Neural cell (in vitro differentiated cells): Measurements from ENCODE around the gene CRTC1. TPM values are rescaled to one million over a fixed set of nuclear protein-coding genes. Genes with fewer than 3 reads are reported as not detected.

Experiments
- H2AFZ ChIP-seq: fragments of 200-600, 300-800 bp; sonication (generic), shearing (Covaris generic); 2 replicates; pipeline ENCODE4 v1.6.0; 2014; ENCODE audit warnings: low read depth, mild to moderate bottlenecking, antibody characterized with exemption, low read length, moderate library complexity
- H3F3A ChIP-seq: fragments of 200-600 bp; shearing (Covaris generic); 2 replicates; pipeline ENCODE4 v1.6.1; 2016; ENCODE audit warnings: mild to moderate bottlenecking, moderate library complexity, mixed read lengths, antibody characterized with exemption, low read length; ENCODE audit not compliant: insufficient read depth, poor library complexity, severe bottlenecking
- H3K27ac ChIP-seq: fragments of 200-600, 300-800 bp; sonication (generic), shearing (Covaris generic); 2 replicates; pipeline ENCODE4 v1.5.1; 2014; ENCODE audit warnings: mild to moderate bottlenecking, low read length, moderate library complexity
- H3K27me3 ChIP-seq: fragments of 300-800, 200-600 bp; sonication (generic), shearing (Covaris generic); 2 replicates; pipeline ENCODE4 v1.6.0; 2014; ENCODE audit warnings: mild to moderate bottlenecking, low read depth, low read length, moderate library complexity; ENCODE audit not compliant: insufficient read depth
- H3K36me3 ChIP-seq: fragments of 300-800, 200-600 bp; sonication (generic), shearing (Covaris generic); 2 replicates; pipeline ENCODE4 v1.5.1; 2014; ENCODE audit warnings: mild to moderate bottlenecking, antibody characterized with exemption, low read length, moderate library complexity; ENCODE audit not compliant: insufficient read depth
- H3K4me2 ChIP-seq: fragments of 300-800, 200-600 bp; sonication (generic), shearing (Covaris generic); 2 replicates; pipeline ENCODE4 v1.6.0; 2014; ENCODE audit warnings: mild to moderate bottlenecking, low read length
- H3K4me3 ChIP-seq: fragments of 300-800, 200-600 bp; sonication (generic), shearing (Covaris generic); 2 replicates; pipeline ENCODE4 v1.5.1; 2014; ENCODE audit warnings: mild to moderate bottlenecking, low read length, moderate library complexity
- H3K79me2 ChIP-seq: fragments of 200-600 bp; shearing (Covaris generic); replicated peaks from 2 replicates; pipeline ENCODE4 v1.6.0; 2014; ENCODE audit warnings: mild to moderate bottlenecking, low read length, moderate library complexity; ENCODE audit not compliant: insufficient read depth
- H3K9ac ChIP-seq: fragments of 300-800, 200-600 bp; sonication (generic), shearing (Covaris generic); 2 replicates; pipeline ENCODE4 v1.6.1; 2016; ENCODE audit warnings: mild to moderate bottlenecking, low read length, mixed read lengths
- H3K9me2 ChIP-seq: fragments of 200-600 bp; shearing (Covaris generic); 2 replicates; pipeline ENCODE4 v1.6.1; 2016; ENCODE audit warnings: mild to moderate bottlenecking, low read length, mixed read lengths; ENCODE audit not compliant: insufficient read depth
- H3K9me3 ChIP-seq: fragments of 200-600, 300-800 bp; sonication (generic), shearing (Covaris generic); 2 replicates; pipeline ENCODE4 v1.6.1; 2016; ENCODE audit warnings: mild to moderate bottlenecking, mixed run types, low read length, moderate library complexity, mixed read lengths
- H4K20me1 ChIP-seq: fragments of 200-600 bp; shearing (Covaris generic); 2 replicates; pipeline ENCODE4 v1.6.1; 2016; ENCODE audit warnings: mild to moderate bottlenecking, mixed run types; ENCODE audit not compliant: insufficient read depth
- EP300 ChIP-seq: fragments of 450-650 bp; conservative IDR thresholded peaks from 2 replicates; pipeline ENCODE4 v1.6.1; 2014; ENCODE audit warnings: antibody characterized with exemption, mild to moderate bottlenecking, moderate library complexity; ENCODE audit not compliant: poor library complexity, severe bottlenecking
- EZH2 ChIP-seq: fragments of 200-600, 300-800 bp; shearing (Covaris generic), sonication (generic); IDR thresholded peaks from 2 replicates; pipeline ENCODE4 v1.6.1; 2014; ENCODE audit warnings: antibody characterized with exemption, low read length, borderline replicate concordance, mild to moderate bottlenecking; ENCODE audit not compliant: insufficient read depth, poor library complexity, severe bottlenecking
- MXI1 ChIP-seq: fragments of 450-650 bp; conservative IDR thresholded peaks from 2 replicates; pipeline ENCODE4 v1.6.1; 2014; ENCODE audit warnings: antibody characterized with exemption, mild to moderate bottlenecking; ENCODE audit not compliant: poor library complexity, severe bottlenecking
- POLR2AphosphoS5 ChIP-seq: IDR thresholded peaks from 2 replicates; pipeline ENCODE4 v1.6.1; 2012
- RAD21 ChIP-seq: fragments of 450-650 bp; conservative IDR thresholded peaks from 2 replicates; pipeline ENCODE4 v1.6.1; 2014; ENCODE audit warnings: antibody characterized with exemption, mild to moderate bottlenecking, moderate library complexity
- SMC3 ChIP-seq: fragments of 450-650 bp; conservative IDR thresholded peaks from 2 replicates; pipeline ENCODE4 v1.6.1; 2014; ENCODE audit warnings: antibody characterized with exemption, mild to moderate bottlenecking, moderate library complexity; ENCODE audit not compliant: poor library complexity
- TAF1 ChIP-seq: IDR thresholded peaks from 2 replicates; pipeline ENCODE4 v1.6.1; 2012; ENCODE audit warnings: low read depth
- polyA plus RNA-seq: library from polyadenylated mRNA; depleted of rRNA; stranded (reverse); fragments of >200 nt; gene quantifications from 2 replicates; pipeline ENCODE4 v1.2.3, GENCODE V29; 2014
- TF ChIP-seq, protein P1 (sequence below): IDR thresholded peaks from 2 replicates; pipeline ENCODE4 v1.6.1; 2012; ENCODE audit warnings: borderline replicate concordance
- TF ChIP-seq, protein P2 (sequence below): fragments of 450-650 bp; IDR thresholded peaks from 2 replicates; pipeline ENCODE4 v1.5.1; 2014; ENCODE audit warnings: antibody characterized with exemption, mild to moderate bottlenecking, moderate library complexity; ENCODE audit not compliant: poor library complexity, severe bottlenecking

Gene CRTC1
- polyA plus RNA-seq, 1 donor from 2014 or later = 10.4 TPM

DNA sequence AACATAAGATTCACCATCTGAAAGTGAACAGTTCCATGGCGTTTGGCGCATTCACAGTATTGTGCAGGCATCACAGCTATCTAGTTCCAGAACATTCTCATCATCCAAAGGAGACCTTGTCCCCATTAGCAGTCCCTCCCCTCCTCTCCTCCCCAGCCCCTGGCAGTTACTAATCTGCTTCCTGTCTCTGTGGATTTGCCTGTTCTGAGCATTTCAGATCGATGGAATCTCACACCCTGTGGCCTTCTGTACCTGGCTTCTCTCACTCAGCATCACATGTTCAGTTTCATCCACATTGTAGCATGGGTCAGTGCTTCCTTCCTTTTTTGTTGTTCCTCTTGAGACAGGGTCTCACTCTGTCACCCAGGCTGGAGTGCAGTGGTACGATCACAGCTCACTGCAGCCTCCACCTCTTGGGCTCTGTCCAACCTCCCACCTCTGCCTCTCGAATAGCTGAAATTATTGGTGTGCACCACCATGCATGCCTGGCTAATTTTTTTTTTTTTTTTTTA lies 34.6 kb downstream of the CRTC1 start:
- Histone ChIP-seq H3K9me2 (no peaks in the 10 kb centered on the region), H3K4me3 (no peak overlapping the region), H3K79me2 (no peaks in the 10 kb centered on the region), H3K9me3 (no peaks in the 10 kb centered on the region), H4K20me1 (no peaks in the 10 kb centered on the region), H3K4me2 (no peak overlapping the region), H3K27ac (no peak overlapping the region), H3K36me3 (no peaks in the 10 kb centered on the region), H3F3A (no peaks in the 10 kb centered on the region), H3K9ac (no peak overlapping the region), H3K27me3 (no peaks in the 10 kb centered on the region), H2AFZ (no peak overlapping the region)
- TF ChIP-seq MXI1 = no peak

DNA sequence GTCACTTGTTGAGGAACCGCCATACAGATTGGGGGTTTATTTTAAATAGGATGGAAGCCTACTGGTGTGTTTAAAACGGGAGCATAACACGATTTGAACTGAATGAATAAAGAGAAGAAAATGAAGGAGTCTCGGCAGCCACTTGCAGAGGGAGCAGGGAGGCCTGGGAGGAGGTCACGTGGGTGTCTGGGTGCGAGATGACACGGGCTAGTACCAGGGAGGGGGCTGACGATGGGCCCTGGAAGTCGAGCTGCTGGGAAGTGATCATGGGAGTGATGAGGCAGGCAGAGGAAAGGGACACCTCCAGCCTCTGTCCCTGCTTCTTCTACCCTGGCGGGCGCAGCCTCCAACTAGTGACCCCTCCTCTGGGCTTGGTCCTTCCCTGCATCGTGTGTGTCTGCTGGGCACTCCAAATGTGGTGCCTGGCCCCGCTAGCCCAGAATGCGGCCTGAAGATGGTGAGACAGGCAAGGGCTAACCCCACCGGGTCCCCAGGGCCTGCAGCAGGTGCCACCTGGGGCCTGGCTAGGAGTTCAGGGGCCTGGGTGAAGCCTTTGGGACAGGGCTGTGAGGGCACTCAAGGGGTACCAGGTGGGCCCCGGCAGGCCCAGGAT lies 35.5 kb downstream of the CRTC1 start:
- H3K4me2 ChIP-seq = no peak overlapping the region
- H3K79me2 ChIP-seq = no peaks in the 10 kb centered on the region
- no peak overlapping the region for H3K27ac ChIP-seq
- no peak overlapping the region for H3K9ac ChIP-seq
- H3K9me2 ChIP-seq = no peaks in the 10 kb centered on the region
- no peak overlapping the region for H2AFZ ChIP-seq
- H3F3A ChIP-seq = no peaks in the 10 kb centered on the region
- no peak overlapping the region for H3K4me3 ChIP-seq
- no peaks in the 10 kb centered on the region for H3K9me3 ChIP-seq
- H3K27me3 ChIP-seq = no peaks in the 10 kb centered on the region
- H3K36me3 ChIP-seq = no peaks in the 10 kb centered on the region
- TF ChIP-seq SMC3 = no peak
- TF ChIP-seq RAD21 = no peak
- no peak for TF ChIP-seq MXI1
- no peak for TF ChIP-seq EP300
- TF ChIP-seq EZH2 = no peak
- TF ChIP-seq, protein P1, sequence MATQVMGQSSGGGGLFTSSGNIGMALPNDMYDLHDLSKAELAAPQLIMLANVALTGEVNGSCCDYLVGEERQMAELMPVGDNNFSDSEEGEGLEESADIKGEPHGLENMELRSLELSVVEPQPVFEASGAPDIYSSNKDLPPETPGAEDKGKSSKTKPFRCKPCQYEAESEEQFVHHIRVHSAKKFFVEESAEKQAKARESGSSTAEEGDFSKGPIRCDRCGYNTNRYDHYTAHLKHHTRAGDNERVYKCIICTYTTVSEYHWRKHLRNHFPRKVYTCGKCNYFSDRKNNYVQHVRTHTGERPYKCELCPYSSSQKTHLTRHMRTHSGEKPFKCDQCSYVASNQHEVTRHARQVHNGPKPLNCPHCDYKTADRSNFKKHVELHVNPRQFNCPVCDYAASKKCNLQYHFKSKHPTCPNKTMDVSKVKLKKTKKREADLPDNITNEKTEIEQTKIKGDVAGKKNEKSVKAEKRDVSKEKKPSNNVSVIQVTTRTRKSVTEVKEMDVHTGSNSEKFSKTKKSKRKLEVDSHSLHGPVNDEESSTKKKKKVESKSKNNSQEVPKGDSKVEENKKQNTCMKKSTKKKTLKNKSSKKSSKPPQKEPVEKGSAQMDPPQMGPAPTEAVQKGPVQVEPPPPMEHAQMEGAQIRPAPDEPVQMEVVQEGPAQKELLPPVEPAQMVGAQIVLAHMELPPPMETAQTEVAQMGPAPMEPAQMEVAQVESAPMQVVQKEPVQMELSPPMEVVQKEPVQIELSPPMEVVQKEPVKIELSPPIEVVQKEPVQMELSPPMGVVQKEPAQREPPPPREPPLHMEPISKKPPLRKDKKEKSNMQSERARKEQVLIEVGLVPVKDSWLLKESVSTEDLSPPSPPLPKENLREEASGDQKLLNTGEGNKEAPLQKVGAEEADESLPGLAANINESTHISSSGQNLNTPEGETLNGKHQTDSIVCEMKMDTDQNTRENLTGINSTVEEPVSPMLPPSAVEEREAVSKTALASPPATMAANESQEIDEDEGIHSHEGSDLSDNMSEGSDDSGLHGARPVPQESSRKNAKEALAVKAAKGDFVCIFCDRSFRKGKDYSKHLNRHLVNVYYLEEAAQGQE = no peak
- TF ChIP-seq POLR2AphosphoS5 = no peak
- TF ChIP-seq TAF1 = no peak
- TF ChIP-seq, protein P2, sequence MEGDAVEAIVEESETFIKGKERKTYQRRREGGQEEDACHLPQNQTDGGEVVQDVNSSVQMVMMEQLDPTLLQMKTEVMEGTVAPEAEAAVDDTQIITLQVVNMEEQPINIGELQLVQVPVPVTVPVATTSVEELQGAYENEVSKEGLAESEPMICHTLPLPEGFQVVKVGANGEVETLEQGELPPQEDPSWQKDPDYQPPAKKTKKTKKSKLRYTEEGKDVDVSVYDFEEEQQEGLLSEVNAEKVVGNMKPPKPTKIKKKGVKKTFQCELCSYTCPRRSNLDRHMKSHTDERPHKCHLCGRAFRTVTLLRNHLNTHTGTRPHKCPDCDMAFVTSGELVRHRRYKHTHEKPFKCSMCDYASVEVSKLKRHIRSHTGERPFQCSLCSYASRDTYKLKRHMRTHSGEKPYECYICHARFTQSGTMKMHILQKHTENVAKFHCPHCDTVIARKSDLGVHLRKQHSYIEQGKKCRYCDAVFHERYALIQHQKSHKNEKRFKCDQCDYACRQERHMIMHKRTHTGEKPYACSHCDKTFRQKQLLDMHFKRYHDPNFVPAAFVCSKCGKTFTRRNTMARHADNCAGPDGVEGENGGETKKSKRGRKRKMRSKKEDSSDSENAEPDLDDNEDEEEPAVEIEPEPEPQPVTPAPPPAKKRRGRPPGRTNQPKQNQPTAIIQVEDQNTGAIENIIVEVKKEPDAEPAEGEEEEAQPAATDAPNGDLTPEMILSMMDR = no peak
- H4K20me1 ChIP-seq = no peaks in the 10 kb centered on the region

DNA sequence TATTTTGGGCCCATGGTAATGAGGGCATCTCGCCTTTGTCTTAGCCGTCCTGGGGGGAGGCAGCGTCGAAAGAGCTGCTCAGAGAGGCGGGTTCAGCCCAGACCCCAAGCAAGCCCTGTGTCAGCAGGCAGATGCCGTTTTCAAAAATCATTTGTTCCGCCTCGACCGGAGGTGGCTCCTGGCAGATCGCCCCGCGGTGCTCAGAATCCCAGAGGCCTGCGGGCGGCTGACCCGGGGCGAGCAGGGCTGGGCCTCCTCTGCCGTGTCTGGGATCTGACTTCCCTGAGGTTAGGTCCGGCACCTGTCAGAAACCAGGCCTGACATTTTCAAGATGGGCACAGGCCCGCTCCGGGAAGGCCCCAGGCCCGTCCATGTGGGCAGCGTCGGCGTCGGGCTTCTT lies 36.1 kb downstream of the CRTC1 start:
- Histone ChIP-seq H3K27me3 (no peaks in the 10 kb centered on the region), H3K4me2 (no peak overlapping the region), H3K9me3 (no peaks in the 10 kb centered on the region), H3K36me3 (no peaks in the 10 kb centered on the region), H3K27ac (no peak overlapping the region), H3F3A (no peaks in the 10 kb centered on the region), H3K4me3 (no peak overlapping the region), H2AFZ (no peak overlapping the region), H3K9me2 (no peaks in the 10 kb centered on the region), H3K79me2 (no peaks in the 10 kb centered on the region), H3K9ac (no peak overlapping the region), H4K20me1 (no peaks in the 10 kb centered on the region)
- TF ChIP-seq, protein P1 = no peak
- TF ChIP-seq MXI1 (no peak), POLR2AphosphoS5 (no peak), EP300 (no peak), EZH2 (no peak), SMC3 (no peak), TAF1 (no peak)
